ENCODE measurements around the gene ZC3H7B. TPM values are rescaled to one million over a fixed set of nuclear protein-coding genes. Genes with fewer than 3 reads are reported as not detected.
A peak's percentile ranks its signal among the peaks of the same experiment; 100 is the strongest.

The ZC3H7B gene
- total and polyA plus RNA-seq, 2 donors from 2014 or later = 28.3 to 68.6 TPM

DNA sequence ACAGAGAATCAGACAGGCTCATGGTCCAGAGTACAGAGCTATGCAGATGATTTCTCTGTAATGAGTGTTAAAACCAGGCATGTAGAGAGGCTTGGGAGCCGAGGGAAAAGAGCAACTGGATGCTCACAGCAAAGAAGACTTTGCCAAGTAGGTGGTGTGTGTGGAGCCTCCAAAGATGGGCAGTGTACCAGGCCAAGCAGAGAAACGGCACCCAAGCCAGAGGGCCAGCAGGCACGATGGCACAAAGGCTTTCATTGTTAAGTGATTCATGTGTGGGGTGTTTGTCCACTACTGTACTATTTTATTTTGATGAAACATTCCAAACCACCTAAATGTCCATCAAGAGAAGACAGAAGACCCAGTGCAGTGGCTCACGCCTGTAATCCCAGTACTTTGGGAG lies 26.5 kb upstream of the ZC3H7B start:
- Histone ChIP-seq H3K4me3 (ENCODE audit: low read length in 3 of 3) (no peak overlapping the region), H3K9me3 (ENCODE audit: control insufficient read depth in 2 of 3, insufficient read depth in 1 of 3, low read length in 3 of 3) (no peaks in the 10 kb centered on the region), H3K4me1 (ENCODE audit: control insufficient read depth in 2 of 3, insufficient read depth in 2 of 3, low read depth in 1 of 3, low read length in 3 of 3) (no peaks in the 10 kb centered on the region), H3K27me3 (ENCODE audit: control insufficient read depth, insufficient read depth, low read length) (no peaks in the 10 kb centered on the region), H3K36me3 (ENCODE audit: control insufficient read depth in 2 of 3, insufficient read depth in 3 of 3, low read length in 3 of 3) (peaks cover 3 to 41% (median 24%) of the 10 kb centered on the region in 3 donors), H3K27ac (ENCODE audit: low read depth in 2 of 2, low read length in 2 of 2) (no peak overlapping the region), H3K9ac (ENCODE audit: low read length in 3 of 3) (no peak overlapping the region)
- FAIRE-seq = no peak
- intact Hi-C loops (cut with DNase I) = no loop called here
- TF ChIP-seq, protein P1, sequence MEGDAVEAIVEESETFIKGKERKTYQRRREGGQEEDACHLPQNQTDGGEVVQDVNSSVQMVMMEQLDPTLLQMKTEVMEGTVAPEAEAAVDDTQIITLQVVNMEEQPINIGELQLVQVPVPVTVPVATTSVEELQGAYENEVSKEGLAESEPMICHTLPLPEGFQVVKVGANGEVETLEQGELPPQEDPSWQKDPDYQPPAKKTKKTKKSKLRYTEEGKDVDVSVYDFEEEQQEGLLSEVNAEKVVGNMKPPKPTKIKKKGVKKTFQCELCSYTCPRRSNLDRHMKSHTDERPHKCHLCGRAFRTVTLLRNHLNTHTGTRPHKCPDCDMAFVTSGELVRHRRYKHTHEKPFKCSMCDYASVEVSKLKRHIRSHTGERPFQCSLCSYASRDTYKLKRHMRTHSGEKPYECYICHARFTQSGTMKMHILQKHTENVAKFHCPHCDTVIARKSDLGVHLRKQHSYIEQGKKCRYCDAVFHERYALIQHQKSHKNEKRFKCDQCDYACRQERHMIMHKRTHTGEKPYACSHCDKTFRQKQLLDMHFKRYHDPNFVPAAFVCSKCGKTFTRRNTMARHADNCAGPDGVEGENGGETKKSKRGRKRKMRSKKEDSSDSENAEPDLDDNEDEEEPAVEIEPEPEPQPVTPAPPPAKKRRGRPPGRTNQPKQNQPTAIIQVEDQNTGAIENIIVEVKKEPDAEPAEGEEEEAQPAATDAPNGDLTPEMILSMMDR (IDR thresholded peaks at IDR 0.05; ENCODE audit: borderline replicate concordance, extremely low read depth, insufficient read depth) = no peak
- no peak for DNase-seq

DNA sequence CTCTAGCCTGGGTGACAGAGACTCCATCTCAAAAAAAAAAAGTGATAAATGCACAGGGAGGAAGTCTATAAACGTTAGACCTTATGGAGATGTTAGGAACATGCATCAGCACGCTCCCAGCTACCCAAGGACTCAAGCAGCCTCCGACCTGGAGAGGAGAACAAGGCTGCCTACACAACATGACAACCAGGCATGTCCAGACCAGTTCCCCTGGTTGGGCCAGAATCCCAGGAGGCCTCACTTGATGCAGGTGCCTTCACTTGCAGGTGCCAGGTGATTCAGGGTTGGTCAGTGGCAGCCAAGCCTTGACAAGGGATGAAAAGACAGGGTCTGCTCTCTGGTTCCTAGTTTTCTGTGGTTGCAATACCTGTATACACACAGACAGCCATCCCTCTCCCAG lies 21.3 kb upstream of the ZC3H7B start:
- Histone ChIP-seq H3K36me3 (ENCODE audit: control insufficient read depth in 2 of 3, insufficient read depth in 3 of 3, low read length in 3 of 3) (peaks cover 0 to 22% (median 10%) of the 10 kb centered on the region in 3 donors), H3K4me3 (ENCODE audit: low read length in 3 of 3) (no peak overlapping the region)
- intact Hi-C loops (cut with DNase I) = no loop called here

DNA sequence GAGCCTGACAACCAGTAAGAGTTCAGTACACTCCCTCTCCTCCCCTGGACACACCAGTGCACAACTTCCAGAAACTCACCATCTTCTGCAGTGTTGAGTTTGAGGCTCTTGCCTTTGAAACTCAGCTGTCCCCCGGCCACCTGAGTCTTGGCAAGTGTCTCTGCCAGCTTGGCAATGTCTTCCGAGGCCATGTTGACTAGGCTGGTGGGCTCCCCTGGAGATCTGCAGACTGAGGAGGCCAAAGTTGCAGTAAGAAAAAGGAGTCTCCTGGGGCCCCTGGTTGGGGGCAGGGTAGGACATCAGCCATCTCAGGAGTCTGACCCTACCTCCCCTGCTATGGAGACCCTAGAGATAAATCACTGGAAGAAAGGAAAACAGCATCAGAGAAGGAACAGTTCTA lies 20.5 kb upstream of the ZC3H7B start:
- H3K27me3 ChIP-seq (ENCODE audit: control insufficient read depth, insufficient read depth, low read length) = no peaks in the 10 kb centered on the region
- no peak for DNase-seq
- no peak overlapping the region for H3K4me3 ChIP-seq (ENCODE audit: low read length in 3 of 3)
- no peak overlapping the region for H3K9ac ChIP-seq (ENCODE audit: low read length in 3 of 3)
- no peak for FAIRE-seq
- TF ChIP-seq, protein P1 (IDR thresholded peaks at IDR 0.05; ENCODE audit: borderline replicate concordance, extremely low read depth, insufficient read depth) = no peak
- peaks cover 0 to 22% (median 10%) of the 10 kb centered on the region in 3 donors for H3K36me3 ChIP-seq (ENCODE audit: control insufficient read depth in 2 of 3, insufficient read depth in 3 of 3, low read length in 3 of 3)
- H3K4me1 ChIP-seq (ENCODE audit: control insufficient read depth in 2 of 3, insufficient read depth in 2 of 3, low read depth in 1 of 3, low read length in 3 of 3) = peaks cover 0 to 6% (median 0%) of the 10 kb centered on the region in 3 donors
- no peaks in the 10 kb centered on the region for H3K9me3 ChIP-seq (ENCODE audit: control insufficient read depth in 2 of 3, insufficient read depth in 1 of 3, low read length in 3 of 3)
- intact Hi-C loops (cut with DNase I) = no loop called here
- H3K27ac ChIP-seq (ENCODE audit: low read depth in 2 of 2, low read length in 2 of 2) = no peak overlapping the region

More for the DNA sequence above, 21.3 kb upstream of the ZC3H7B start:
- TF ChIP-seq, protein P1 (IDR thresholded peaks at IDR 0.05; ENCODE audit: borderline replicate concordance, extremely low read depth, insufficient read depth) = no peak
- no peaks in the 10 kb centered on the region for H3K27me3 ChIP-seq (ENCODE audit: control insufficient read depth, insufficient read depth, low read length)
- no peak overlapping the region for H3K27ac ChIP-seq (ENCODE audit: low read depth in 2 of 2, low read length in 2 of 2)
- H3K9me3 ChIP-seq (ENCODE audit: control insufficient read depth in 2 of 3, insufficient read depth in 1 of 3, low read length in 3 of 3) = no peaks in the 10 kb centered on the region
- FAIRE-seq (no peak), DNase-seq (no peak)
- no peak overlapping the region for H3K9ac ChIP-seq (ENCODE audit: low read length in 3 of 3)
- H3K4me1 ChIP-seq (ENCODE audit: control insufficient read depth in 2 of 3, insufficient read depth in 2 of 3, low read depth in 1 of 3, low read length in 3 of 3) = peaks cover 0 to 3% (median 0%) of the 10 kb centered on the region in 3 donors

DNA sequence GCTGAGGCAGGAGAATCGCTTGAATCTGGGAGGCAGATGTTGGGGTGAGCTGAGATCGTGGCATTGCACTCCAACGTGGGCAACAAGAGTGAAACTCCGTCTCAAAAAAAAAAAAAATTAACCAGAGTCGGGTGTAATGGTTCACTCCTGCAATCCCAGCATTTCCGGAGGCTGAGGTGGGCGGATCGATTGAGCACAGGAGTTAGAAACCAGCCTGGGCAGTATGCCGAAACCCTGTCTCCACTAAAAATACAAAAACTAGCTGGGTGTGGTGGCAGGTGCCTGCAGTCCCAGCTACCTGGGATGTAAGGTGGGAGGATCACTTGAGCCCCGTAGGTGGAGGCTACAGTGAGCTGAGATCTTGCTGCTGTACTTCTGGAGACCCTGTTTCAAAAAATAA lies 16.9 kb upstream of the ZC3H7B start:
- intact Hi-C loops (cut with DNase I) = no loop called here
- Histone ChIP-seq H3K9ac (ENCODE audit: low read length in 3 of 3) (peak overlapping the region in 1 of 3 donors; percentile 7), H3K27me3 (ENCODE audit: control insufficient read depth, insufficient read depth, low read length) (no peaks in the 10 kb centered on the region), H3K27ac (ENCODE audit: low read depth in 2 of 2, low read length in 2 of 2) (no peak overlapping the region), H3K9me3 (ENCODE audit: control insufficient read depth in 2 of 3, insufficient read depth in 1 of 3, low read length in 3 of 3) (no peaks in the 10 kb centered on the region), H3K4me1 (ENCODE audit: control insufficient read depth in 2 of 3, insufficient read depth in 2 of 3, low read depth in 1 of 3, low read length in 3 of 3) (peaks cover 0 to 6% (median 0%) of the 10 kb centered on the region in 3 donors), H3K36me3 (ENCODE audit: control insufficient read depth in 2 of 3, insufficient read depth in 3 of 3, low read length in 3 of 3) (peaks cover 0 to 16% (median 7%) of the 10 kb centered on the region in 3 donors), H3K4me3 (ENCODE audit: low read length in 3 of 3) (no peak overlapping the region)
- TF ChIP-seq, protein P1 (IDR thresholded peaks at IDR 0.05; ENCODE audit: borderline replicate concordance, extremely low read depth, insufficient read depth) = no peak
- no peak for DNase-seq
- FAIRE-seq = no peak
